Stimulated activated CD4-positive, alpha-beta T cell treated with anti-CD3 and anti-CD28 coated beads, Interleukin-12 subunit alpha, Interleukin-12 subunit beta, amount 100 ng/mL, for 48 hours (primary cell): ENCODE measurements around the gene TSPAN5.
"Not testable (repeated sequence)": the region's sequence is repeated elsewhere in the genome, so short reads cannot be mapped to it uniquely, and the experiment has no call there.

Source experiments
- DNase-seq, 3 donors: peaks; one replicate each; pipeline ENCODE4 v3.0.0-alpha.2; 2020; ENCODE audit warnings: low read depth in 2 of 3, low spot score in 1 of 3

TSPAN5 gene

DNA sequence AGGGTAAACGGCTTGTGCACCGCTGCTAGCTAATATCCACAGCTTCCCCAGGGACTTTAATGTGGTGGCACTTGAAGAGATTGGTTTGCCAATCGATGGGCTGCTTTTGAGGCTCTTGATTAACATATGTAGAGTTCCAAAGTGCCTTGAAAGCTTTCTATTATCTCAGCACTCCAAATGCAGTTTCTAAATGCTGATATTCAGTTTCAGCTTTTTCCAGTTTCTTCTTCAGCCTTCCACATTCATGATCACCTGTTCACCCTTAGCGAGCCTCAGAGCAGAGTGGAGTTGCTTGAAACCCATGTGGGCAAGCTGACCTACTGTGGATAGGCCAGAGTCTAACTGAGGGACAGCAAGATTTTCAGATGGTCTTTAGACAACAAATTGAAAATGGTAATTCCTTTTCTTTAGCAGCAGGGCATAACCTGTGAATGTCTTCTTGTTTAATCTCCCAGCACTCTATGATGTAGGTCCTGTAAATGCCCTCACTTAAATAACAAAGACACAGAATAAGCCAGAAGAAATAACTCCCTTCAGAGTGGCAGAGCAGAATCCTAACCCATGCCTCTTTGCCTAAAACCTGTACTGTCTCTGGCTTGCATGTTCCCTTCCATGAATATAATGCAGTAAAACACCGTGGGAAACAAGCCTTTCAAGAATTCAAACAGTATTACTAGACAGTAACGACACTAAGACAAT lies 99.8 kb downstream of the TSPAN5 start:
- DNase-seq = no peak

DNA sequence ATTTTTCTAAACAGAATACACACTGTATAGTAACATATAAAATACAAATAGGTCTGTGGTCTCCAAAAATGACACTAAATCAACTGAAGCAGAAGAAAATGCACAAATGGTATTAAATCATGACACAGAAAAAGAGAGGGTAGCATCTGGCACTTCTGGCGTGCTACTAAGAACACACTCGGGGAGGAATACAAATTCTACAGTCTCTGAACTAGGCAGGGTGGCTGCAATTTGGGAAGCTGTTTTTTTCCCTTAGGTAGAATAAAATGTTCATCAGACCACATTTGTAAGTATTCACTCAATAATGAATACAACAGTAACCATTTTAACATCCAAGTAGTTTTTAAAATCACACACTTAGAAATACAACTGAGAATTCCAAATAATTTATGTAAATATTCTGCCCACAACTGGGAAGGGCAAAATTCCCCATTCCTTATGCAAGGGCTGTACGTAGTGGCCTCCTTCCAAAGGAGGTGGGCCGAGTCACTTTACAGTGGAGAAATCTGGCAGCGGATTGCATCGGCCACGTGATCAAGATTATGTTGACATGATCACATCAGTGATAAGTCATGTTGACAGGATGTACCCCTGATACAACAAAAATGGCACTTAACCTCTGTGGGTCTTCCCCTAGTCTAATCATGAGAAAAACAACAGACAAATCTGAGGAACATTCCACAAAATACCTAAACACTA lies 101.1 kb downstream of the TSPAN5 start:
- no peak for DNase-seq

- no peak for DNase-seq
Measured at GRCh38 chr4:98556451-98556850, 102.0 kb downstream of the TSPAN5 start.

DNA sequence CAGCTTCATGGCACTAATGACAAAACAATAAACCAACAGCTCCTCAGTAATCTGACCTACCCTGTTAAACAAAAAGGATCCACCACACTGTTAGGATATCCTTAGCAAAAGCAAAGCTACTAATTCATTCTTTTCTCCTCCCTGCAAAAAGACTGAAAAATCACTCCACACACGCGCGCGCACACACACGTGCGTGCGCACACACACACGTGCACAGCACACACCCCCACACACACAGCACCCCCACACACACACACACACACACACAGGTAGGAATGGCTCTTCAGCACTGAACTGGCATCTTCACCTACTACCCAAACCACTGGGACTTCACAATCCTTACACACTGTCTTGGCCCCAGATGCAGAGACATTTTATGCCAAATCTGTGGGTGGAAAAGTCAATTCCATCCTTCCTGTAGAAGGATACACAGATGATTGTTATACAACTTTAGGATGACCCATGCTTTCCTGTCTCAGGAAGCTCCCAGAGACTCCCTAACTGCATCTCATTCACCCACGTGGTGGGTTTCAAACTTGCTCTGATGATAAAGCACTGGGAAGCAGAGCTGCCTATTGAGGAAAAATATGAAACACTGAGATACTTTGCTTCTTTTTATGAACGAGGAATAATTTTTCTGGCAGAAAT lies 102.5 kb downstream of the TSPAN5 start:
- no peak for DNase-seq

GRCh38 chr4:98546910-98547594 lies 111.4 kb downstream of the TSPAN5 start:
- DNase-seq = no peak

DNA sequence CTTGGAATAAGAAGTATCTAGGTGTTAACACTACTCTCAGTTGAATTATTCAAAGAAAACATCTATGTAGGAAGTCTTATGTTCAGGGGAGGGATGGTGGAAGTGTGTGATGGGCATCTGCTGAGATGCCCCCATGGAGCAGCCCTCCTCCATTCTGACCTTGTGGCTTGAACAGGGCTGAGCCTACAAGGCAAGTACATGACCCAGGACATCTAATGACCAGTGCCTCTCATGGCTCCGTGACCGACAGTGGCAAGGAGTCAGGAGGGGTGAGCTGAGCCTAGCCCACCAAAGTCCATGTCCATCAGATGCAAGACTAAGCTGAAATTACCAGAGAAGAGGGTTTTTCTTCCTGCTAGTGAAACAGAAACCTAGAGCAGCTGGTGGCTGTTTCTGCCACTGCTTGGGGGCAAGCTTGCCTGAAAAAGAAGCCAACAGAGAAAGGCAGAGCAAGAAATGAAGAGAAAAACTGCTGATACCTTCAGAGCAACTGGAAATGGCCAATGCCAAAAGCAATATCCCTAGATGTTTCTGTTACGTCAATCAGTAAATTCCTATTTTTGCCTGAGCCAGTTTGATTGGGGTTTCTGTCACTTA lies 113.5 kb downstream of the TSPAN5 start:
- no peak for DNase-seq

DNA sequence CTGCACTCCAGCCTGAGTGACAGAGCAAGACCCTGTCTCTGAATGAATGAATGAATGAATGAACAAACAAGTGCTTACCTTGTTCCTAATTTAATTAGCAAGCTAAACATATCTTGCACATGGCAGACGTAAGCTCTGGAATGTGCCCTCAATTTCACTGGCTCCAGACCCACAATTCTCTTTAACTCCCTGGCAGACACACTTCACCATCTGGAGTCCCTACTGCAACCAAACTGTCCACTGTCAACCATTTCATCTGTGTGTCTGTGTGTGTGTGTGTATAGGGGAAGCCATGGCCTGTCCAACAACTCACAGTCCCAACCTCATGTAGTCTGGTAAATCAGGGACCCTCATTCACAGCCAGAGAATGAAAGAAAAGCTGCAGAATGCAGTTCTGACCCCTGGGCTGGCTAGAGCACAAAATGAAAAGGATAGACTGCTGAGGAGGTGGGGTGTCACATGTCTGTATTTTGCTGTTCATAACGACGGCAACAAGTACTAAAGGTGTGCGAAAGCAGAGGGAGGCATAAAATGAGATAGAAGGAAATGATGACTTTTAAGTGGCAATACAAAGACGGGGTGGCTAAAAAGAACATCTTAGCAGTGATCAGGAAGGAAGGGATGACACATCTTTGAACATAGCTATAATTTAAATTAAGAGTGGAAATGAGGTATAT lies 114.1 kb downstream of the TSPAN5 start:
- no peak for DNase-seq

DNA sequence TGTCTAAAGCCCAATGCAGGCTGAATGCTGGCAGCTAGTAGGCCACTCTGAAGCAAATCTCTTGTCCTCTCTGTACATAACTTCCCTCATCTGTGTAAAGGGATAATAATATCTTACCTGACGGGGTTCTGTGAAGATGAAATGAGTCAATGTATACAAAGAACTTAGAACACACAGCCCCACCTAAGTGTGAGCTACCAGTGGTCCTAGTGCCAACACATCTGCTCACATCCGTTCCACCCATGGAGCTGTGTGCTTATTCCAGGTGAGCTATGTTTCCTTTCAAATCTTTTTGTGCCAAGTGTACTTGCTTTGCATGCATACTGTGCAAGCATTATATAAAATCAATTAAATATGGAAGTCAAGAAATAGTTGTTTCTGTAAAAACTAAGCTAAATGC lies 116.4 kb downstream of the TSPAN5 start:
- no peak for DNase-seq

- no peak for DNase-seq
Measured at GRCh38 chr4:98540803-98541202, 117.6 kb downstream of the TSPAN5 start.

DNA sequence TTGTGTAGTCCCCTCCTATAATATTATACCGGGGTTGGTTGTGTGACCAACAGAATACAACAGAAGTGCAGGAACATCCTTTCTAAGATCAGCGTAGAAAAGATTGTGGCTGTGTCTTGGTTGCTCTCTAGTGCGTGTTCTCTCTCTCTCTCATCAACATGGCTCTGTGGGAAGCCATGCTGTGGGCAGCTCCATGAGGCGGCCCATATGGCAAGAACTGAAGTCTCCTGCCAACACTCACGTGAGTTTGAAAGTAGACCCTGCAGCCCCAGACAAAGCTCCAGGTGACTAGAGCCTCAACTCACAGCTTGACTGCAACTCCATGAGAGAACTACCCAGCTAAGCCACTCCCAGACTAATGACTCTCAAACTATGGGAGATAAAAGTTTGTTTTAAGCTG lies 118.7 kb downstream of the TSPAN5 start:
- DNase-seq = no peak

GRCh38 chr4:98539299-98539698 lies 119.1 kb downstream of the TSPAN5 start:
- DNase-seq = no peak

DNA sequence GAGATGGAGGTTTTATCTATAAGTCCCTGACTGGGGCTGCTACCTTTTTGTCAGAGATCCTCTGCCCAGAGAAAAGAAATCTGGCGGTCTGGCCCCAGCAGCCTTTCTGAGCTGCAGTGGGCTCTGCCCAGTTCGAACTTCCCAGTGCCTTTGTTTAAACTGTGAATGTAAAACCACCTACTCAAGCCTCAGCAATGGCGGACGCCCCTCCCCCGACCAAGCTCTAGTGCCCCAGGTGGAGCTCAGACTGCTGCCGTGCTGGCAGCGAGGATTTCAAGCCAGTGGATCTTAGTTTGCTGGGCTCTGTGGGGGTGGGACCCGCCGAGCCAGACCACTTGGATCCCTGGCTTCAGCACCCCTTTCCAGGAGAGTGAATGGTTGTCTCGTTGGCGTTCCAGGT lies 121.8 kb downstream of the TSPAN5 start:
- DNase-seq = no peak

GRCh38 chr4:98534146-98534545 lies 124.3 kb downstream of the TSPAN5 start:
- DNase-seq = not testable (repeated sequence)

DNA sequence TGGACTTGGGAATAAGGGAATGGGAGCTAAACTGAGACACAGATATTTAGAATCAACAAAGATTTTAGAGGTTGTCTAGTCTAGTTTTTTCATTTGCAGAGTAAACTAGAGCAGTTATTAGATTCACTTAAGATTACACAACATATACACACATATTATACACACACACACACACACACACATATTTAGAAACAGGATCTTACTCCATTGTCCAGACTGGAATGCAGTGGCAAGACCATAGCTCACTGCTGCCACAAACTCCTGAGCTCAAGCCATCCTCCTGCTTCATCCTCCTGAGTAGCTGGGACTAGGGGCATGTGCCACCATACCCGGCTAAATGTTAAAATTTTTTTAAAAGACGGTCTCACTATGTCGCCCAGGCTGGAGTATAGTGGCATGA lies 127.8 kb downstream of the TSPAN5 start:
- DNase-seq = no peak

DNA sequence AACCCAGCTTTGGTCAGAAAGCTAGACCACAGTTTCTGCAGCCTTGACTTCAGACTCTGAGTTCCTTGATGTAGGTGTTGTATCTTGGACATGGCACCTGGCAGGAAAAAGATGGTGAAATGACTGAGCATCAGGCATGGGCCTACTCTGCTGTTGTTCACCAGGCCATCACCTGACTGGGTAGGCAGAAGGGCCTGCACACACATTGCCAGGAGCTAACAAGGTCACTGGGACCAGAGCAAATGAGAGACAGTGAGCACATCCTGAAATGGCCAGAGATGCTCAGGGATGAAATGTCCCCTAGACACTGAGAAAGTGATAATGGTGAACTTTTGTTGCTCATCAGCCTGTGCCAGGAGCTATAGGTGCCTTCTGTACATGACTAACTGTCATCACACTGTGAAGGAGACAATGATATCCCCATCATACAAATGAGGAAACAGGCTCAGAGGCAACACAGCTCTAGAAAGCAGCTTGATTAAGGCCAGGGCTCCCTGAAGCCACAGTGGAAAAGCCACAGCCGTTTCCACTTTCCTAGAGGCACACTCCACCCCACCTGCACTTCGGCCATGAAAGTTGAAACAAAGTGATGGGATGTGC lies 128.3 kb downstream of the TSPAN5 start:
- DNase-seq = no peak

- DNase-seq = peak in 1 of 3 donors; percentile 23
Measured at GRCh38 chr4:98528882-98529281, 129.5 kb downstream of the TSPAN5 start.

GRCh38 chr4:98527534-98528269 lies 130.7 kb downstream of the TSPAN5 start:
- no peak for DNase-seq

GRCh38 chr4:98524230-98524629 lies 134.2 kb downstream of the TSPAN5 start:
- no peak for DNase-seq

DNA sequence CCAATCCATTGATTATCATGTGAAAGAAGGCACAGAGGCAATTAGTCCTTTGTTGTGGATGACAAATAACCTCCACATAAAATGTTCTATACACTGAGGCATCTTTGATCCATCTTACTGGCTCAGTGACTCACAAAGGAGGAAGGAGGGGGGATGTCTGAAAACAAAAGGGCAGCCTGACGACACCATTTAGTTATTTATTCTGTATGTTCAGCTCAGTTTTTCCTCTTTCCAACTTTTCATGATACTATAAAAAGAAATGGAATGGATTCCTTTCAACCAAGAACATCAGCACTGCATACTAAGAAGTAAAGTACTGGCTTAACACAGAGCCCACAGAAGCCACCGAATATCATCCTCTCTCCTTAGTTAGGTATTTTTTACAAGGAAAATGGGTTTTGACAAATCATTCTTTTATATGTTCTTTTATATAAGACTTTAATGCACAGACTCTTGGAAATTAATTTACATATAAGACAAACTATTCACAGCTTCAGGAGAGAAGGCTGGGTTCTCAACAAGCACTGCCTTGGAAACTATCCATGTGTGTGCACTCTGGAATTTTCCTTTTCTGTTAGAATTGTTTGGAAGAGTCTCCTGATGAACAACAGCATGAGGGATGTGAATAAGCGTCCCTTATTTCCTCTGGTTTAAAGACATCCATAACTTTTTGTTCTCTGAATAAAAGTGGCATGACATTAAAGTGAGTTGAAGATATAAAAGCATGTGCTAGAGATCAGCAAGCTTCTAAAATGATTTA lies 135.6 kb downstream of the TSPAN5 start:
- DNase-seq = no peak
